Bronchial epithelial cell (primary cell): Measurements from ENCODE around the gene DGKD. TPM values are rescaled to one million over a fixed set of nuclear protein-coding genes. Genes with fewer than 3 reads are reported as not detected.

ENCODE experiments used
- DNase-seq: peaks from one replicate; pipeline ENCODE4 v3.0.0-alpha.2; 2010; ENCODE audit warnings: low read depth
- FAIRE-seq: peaks from 2 replicates; lab custom pipeline; 2011; peaks lifted over from hg19 to GRCh38; lab: Jason Lieb, UNC
- H3K27me3 ChIP-seq: 2 replicates; pipeline ENCODE4 v1.5.1; 2011; ENCODE audit warnings: low read length; ENCODE audit not compliant: control insufficient read depth, insufficient read depth
- H3K36me3 ChIP-seq: 2 replicates; pipeline ENCODE4 v1.5.1; 2011; ENCODE audit warnings: low read length; ENCODE audit not compliant: control insufficient read depth, insufficient read depth
- H3K4me3 ChIP-seq: 2 replicates; pipeline ENCODE4 v1.5.1; 2011; ENCODE audit warnings: mild to moderate bottlenecking, low read depth, low read length, control low read depth
- total RNA-seq: library from RNA; depleted of rRNA; stranded (reverse); fragments of >200 nt; gene quantifications from 2 replicates; pipeline ENCODE4 v1.2.1, GENCODE V29; 2014
- TF ChIP-seq, protein P1 (sequence below): IDR thresholded peaks from 2 replicates; pipeline ENCODE4 v1.5.1; 2011; ENCODE audit warnings: mild to moderate bottlenecking, moderate library complexity, low read length, control low read depth, inconsistent platforms; ENCODE audit not compliant: insufficient read depth, severe bottlenecking

Gene DGKD
- total RNA-seq, 1 donor from 2014 or later, result 14.5 TPM

DNA sequence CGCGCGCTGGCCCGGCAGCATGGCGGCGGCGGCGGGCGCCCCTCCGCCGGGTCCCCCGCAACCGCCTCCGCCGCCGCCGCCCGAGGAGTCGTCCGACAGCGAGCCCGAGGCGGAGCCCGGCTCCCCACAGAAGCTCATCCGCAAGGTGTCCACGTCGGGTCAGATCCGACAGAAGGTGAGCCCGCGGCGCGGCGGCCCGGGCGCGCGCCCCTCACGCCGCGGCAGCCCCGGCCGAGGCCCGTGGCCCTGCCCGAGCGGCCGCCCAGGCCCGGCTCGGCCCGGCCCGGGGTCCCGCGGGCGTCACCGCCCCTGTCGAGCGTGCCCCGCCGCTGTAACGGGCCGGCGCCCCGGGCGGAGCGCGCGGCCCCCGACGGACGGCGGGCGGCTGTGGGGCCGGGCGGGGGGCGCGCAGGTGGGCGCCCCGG is 218 bp downstream of the DGKD start:
- peak overlapping the region; percentile 57 for H3K4me3 ChIP-seq

DNA sequence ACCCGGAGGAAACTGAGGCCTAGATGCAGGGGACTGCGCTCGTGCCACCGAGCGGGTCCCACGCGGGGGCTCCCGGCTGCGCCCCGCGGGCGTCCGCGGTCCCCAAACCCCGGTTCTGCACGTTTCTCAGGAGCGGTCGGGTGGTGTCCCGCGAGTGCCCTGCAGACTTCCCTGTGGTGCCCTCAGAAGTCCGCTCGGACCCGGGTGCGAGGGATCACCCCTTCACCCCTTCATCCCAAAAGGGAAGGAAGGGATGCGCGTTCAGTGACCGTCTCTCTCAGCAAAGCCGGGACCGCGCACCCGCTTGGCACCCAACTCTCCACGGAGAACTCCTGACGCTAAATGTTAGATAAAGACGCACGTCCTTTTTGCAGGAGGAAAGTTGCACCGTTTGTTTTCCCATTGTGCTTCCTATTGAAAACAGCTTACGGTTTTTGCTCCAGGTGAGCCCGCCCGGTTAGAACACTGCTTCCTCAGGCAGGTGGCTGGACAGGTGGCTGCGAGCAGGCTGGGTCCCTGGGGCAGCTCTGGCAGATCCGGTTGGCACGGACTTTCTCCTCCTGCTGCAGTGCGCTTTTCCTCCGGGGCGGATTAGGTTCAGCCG is 779 bp downstream of the DGKD start:
- Histone ChIP-seq H3K4me3 (peak overlapping the region; percentile 57), H3K27me3 (no peaks in the 10 kb centered on the region), H3K36me3 (no peaks in the 10 kb centered on the region)
- TF ChIP-seq, protein P1, sequence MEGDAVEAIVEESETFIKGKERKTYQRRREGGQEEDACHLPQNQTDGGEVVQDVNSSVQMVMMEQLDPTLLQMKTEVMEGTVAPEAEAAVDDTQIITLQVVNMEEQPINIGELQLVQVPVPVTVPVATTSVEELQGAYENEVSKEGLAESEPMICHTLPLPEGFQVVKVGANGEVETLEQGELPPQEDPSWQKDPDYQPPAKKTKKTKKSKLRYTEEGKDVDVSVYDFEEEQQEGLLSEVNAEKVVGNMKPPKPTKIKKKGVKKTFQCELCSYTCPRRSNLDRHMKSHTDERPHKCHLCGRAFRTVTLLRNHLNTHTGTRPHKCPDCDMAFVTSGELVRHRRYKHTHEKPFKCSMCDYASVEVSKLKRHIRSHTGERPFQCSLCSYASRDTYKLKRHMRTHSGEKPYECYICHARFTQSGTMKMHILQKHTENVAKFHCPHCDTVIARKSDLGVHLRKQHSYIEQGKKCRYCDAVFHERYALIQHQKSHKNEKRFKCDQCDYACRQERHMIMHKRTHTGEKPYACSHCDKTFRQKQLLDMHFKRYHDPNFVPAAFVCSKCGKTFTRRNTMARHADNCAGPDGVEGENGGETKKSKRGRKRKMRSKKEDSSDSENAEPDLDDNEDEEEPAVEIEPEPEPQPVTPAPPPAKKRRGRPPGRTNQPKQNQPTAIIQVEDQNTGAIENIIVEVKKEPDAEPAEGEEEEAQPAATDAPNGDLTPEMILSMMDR, result no peak
- FAIRE-seq (no peak), DNase-seq (no peak)

More for the DNA sequence above, 218 bp downstream of the DGKD start:
- TF ChIP-seq, protein P1, result no peak
- no peak for DNase-seq
- FAIRE-seq, result no peak
- H3K27me3 ChIP-seq, result no peaks in the 10 kb centered on the region
- H3K36me3 ChIP-seq, result no peaks in the 10 kb centered on the region

DNA sequence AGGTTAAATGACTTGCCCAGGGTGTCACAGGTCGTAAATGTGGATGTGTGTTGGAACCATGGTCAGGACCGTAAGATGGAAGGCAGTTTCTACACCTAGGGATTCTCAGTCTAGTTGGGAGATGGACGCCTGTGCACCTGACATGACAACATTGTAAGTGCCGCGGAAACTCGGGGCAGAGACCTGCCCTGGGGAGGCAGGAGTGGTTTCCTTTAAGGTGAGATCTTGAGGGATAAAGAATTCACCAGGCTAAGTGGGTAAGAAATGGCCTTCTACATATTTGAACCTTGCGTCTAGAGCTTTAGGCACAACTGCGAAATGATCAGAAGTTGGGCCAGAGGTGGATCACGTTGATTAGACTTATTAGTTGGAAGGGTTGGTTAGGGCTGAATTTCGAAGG is 1.6 kb downstream of the DGKD start:
- no peak overlapping the region for H3K4me3 ChIP-seq
- TF ChIP-seq, protein P1, result no peak
- DNase-seq (no peak), FAIRE-seq (peak; percentile 55)
- H3K27me3 ChIP-seq, result no peaks in the 10 kb centered on the region
- H3K36me3 ChIP-seq, result no peaks in the 10 kb centered on the region

DNA sequence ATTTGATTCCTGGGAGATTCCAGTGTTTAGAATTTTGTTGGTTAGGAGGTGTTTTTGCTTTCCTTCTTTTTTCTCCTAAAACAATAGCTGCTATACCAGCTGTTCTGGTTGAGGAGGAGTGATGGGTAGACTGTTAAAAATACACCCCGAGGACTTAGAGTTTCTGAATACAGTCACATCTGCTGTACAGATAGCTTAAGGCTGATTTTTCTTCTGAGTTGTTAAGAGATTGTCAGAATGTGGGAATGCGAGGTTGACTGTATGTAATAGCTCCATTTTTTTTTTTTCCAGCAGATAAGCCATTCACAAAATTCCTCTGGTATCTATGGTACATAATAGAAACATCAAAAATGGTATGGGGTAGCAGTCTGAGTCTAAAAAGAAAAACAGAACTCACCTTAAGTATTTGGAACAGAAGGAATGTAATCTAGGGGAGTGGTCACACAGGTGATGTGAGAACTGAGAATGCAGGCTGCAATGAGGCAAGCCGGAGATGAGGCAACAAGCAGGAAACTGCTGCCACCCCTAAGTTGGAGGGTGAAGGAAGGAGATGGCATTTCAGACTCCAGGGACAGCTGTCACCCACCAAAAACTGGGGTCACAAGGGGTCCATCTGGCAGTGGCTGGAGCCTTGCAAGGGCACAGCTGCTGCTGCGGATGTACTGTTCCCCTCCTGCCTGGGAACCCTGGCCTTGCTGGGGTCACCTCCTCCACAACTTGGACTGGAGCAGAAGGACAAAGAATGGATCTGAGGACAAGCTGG is 2.4 kb downstream of the DGKD start:
- Histone ChIP-seq H3K36me3 (no peaks in the 10 kb centered on the region), H3K27me3 (no peaks in the 10 kb centered on the region), H3K4me3 (no peak overlapping the region)
- FAIRE-seq (no peak), DNase-seq (no peak)
- TF ChIP-seq, protein P1, result no peak

DNA sequence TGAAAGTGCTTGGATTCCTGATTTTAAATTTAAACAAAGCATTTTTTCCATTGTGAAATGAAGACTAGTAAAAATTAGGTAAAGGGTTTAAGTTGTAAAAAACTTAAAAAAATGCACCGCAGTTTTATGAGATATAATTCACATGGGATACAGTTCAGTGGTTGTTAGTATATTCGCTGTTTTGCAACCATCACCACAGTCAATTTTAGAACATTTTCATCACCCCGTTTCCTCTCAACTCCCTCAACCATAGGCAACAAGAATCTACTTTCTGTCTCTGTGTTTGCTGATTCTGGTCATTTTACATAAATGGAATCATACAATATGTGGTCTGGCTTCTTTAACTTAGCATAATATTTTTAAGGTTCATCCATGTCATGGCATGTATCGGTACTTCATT is 4.0 kb downstream of the DGKD start:
- no peak for DNase-seq
- H3K4me3 ChIP-seq, result no peak overlapping the region
- no peaks in the 10 kb centered on the region for H3K36me3 ChIP-seq
- H3K27me3 ChIP-seq, result no peaks in the 10 kb centered on the region
- TF ChIP-seq, protein P1, result no peak
- no peak for FAIRE-seq
